ENCODE measurements around the gene KCNG1. TPM values are rescaled to one million over a fixed set of nuclear protein-coding genes. Genes with fewer than 3 reads are reported as not detected.

The KCNG1 gene
- total and polyA plus RNA-seq, 2 of the 13 experiments (the other 11 are each of a cell fraction or from before 2014, with no cell fraction given) = not detected

DNA sequence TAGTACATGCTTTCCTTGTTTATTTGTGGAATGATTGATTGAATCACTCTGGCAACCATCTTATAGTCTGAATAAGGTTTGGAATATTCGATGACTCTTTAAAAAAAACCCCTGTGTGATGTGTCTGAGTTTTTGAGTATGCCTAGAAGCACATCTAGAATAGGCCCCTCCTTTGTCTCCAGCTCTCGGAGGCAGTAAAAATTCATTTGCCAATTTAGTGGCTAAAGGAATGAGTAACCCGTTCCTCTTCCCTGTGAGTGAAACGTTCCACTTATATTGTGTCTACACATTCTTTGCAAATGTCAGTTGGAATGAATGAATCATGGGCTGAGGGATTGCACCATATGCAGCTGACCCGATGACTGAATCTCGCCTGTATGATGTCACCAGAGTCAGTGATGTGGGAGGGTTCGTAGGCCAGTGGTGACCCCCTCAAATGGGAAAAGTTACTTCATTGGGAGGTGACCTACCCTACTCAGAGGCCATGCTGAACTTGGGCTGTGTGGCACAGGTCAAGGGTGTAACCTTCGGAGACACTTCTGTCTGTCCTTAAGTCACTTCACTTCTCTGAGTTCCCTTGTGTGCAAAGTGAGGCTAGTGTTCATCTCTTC, 42.7 kb downstream of the KCNG1 start (continued):
- TF ChIP-seq, protein P1, sequence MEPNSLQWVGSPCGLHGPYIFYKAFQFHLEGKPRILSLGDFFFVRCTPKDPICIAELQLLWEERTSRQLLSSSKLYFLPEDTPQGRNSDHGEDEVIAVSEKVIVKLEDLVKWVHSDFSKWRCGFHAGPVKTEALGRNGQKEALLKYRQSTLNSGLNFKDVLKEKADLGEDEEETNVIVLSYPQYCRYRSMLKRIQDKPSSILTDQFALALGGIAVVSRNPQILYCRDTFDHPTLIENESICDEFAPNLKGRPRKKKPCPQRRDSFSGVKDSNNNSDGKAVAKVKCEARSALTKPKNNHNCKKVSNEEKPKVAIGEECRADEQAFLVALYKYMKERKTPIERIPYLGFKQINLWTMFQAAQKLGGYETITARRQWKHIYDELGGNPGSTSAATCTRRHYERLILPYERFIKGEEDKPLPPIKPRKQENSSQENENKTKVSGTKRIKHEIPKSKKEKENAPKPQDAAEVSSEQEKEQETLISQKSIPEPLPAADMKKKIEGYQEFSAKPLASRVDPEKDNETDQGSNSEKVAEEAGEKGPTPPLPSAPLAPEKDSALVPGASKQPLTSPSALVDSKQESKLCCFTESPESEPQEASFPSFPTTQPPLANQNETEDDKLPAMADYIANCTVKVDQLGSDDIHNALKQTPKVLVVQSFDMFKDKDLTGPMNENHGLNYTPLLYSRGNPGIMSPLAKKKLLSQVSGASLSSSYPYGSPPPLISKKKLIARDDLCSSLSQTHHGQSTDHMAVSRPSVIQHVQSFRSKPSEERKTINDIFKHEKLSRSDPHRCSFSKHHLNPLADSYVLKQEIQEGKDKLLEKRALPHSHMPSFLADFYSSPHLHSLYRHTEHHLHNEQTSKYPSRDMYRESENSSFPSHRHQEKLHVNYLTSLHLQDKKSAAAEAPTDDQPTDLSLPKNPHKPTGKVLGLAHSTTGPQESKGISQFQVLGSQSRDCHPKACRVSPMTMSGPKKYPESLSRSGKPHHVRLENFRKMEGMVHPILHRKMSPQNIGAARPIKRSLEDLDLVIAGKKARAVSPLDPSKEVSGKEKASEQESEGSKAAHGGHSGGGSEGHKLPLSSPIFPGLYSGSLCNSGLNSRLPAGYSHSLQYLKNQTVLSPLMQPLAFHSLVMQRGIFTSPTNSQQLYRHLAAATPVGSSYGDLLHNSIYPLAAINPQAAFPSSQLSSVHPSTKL (CRISPR knock-in tag; IDR thresholded peaks at IDR 0.05) = 0 out of 2 replicates have a peak, but pooled peaks have one; percentile 12
- no peak for TF ChIP-seq ZFP82 (CRISPR knock-in tag; IDR thresholded peaks at IDR 0.05; ENCODE audit: borderline replicate concordance)
- TF ChIP-seq, protein P2, sequence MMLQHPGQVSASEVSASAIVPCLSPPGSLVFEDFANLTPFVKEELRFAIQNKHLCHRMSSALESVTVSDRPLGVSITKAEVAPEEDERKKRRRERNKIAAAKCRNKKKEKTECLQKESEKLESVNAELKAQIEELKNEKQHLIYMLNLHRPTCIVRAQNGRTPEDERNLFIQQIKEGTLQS (CRISPR knock-in tag; IDR thresholded peaks at IDR 0.05) = peak; percentile 56; the same call in 1 of the 2 replicates
- TF ChIP-seq ZNF136 (CRISPR knock-in tag; IDR thresholded peaks at IDR 0.05; ENCODE audit: low read depth) = no peak
- no peak for TF ChIP-seq ZNF230 (CRISPR knock-in tag; IDR thresholded peaks at IDR 0.05)
- peak; percentile 59; the same call in 1 of the 2 replicates for TF ChIP-seq ZNF24 (IDR thresholded peaks at IDR 0.05)
- TF ChIP-seq ONECUT2 (CRISPR knock-in tag; IDR thresholded peaks at IDR 0.05) = no peak
- peak; percentile 73 for TF ChIP-seq ATF7 (IDR thresholded peaks at IDR 0.05)
- TF ChIP-seq ATF7 (CRISPR knock-in tag; IDR thresholded peaks at IDR 0.05) = no peak
- peak; percentile 95 for TF ChIP-seq FOSL2 (CRISPR knock-in tag; IDR thresholded peaks at IDR 0.05)
- TF ChIP-seq ZNF850 (CRISPR knock-in tag; conservative IDR thresholded peaks at IDR 0.05) = no peak
- peak; percentile 92 for TF ChIP-seq ZBTB21 (CRISPR knock-in tag; IDR thresholded peaks at IDR 0.05)
- peak; percentile 97 for TF ChIP-seq CEBPB (IDR thresholded peaks at IDR 0.05; ENCODE audit: borderline replicate concordance, low read depth, low read length)
- TF ChIP-seq EP300 (IDR thresholded peaks at IDR 0.05; ENCODE audit: low read depth in 2 of 2, low read length in 2 of 2) = peak in 1 of 2 experiments; percentile 37; a peak in 2 of 4 replicates
- TF ChIP-seq EP300 (CRISPR knock-in tag; IDR thresholded peaks at IDR 0.05; ENCODE audit: borderline replicate concordance) = no peak
- peak; percentile 32; the same call in 1 of the 2 replicates for TF ChIP-seq SAP130 (CRISPR knock-in tag; IDR thresholded peaks at IDR 0.05; ENCODE audit: low read depth)
- TF ChIP-seq EED (CRISPR knock-in tag; IDR thresholded peaks at IDR 0.05) = 0 out of 2 replicates have a peak, but pooled peaks have one; percentile 17
- peak; percentile 59 for TF ChIP-seq TEAD3 (CRISPR knock-in tag; optimal IDR thresholded peaks at IDR 0.05; ENCODE audit: borderline replicate concordance)
- TF ChIP-seq, protein P3, sequence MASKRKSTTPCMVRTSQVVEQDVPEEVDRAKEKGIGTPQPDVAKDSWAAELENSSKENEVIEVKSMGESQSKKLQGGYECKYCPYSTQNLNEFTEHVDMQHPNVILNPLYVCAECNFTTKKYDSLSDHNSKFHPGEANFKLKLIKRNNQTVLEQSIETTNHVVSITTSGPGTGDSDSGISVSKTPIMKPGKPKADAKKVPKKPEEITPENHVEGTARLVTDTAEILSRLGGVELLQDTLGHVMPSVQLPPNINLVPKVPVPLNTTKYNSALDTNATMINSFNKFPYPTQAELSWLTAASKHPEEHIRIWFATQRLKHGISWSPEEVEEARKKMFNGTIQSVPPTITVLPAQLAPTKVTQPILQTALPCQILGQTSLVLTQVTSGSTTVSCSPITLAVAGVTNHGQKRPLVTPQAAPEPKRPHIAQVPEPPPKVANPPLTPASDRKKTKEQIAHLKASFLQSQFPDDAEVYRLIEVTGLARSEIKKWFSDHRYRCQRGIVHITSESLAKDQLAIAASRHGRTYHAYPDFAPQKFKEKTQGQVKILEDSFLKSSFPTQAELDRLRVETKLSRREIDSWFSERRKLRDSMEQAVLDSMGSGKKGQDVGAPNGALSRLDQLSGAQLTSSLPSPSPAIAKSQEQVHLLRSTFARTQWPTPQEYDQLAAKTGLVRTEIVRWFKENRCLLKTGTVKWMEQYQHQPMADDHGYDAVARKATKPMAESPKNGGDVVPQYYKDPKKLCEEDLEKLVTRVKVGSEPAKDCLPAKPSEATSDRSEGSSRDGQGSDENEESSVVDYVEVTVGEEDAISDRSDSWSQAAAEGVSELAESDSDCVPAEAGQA (IDR thresholded peaks at IDR 0.05; ENCODE audit: low read depth) = 0 out of 2 replicates have a peak, but pooled peaks have one; percentile 9
- TF ChIP-seq, protein P3 (CRISPR knock-in tag; IDR thresholded peaks at IDR 0.05; ENCODE audit: borderline replicate concordance) = no peak
